DND-41 (cell line): Measurements from ENCODE around the gene SULF2.

Source experiments
- ATAC-seq: fragments of 200-7000 bp; cut with Tn5 transposase; 3 replicates; pipeline ENCODE4 v1.9.1; 2021; ENCODE audit warnings: low read depth; ENCODE audit not compliant: insufficient read depth
- DNase-seq: peaks from one replicate; pipeline ENCODE4 v3.0.0-alpha.2; 2020
- H2AFZ ChIP-seq: 2 replicates; pipeline ENCODE4 v1.6.0; 2012; ENCODE audit warnings: low read depth, low read length
- H3K27ac ChIP-seq: 2 replicates; pipeline ENCODE4 v1.5.1; 2012; ENCODE audit warnings: low read length, inconsistent platforms
- H3K27me3 ChIP-seq: fragments of 200-600 bp; sonication (generic); 2 replicates; pipeline ENCODE4 v1.6.0; 2012; ENCODE audit warnings: low read length, mild to moderate bottlenecking, inconsistent platforms; ENCODE audit not compliant: insufficient read depth, poor library complexity
- H3K36me3 ChIP-seq: 2 replicates; pipeline ENCODE4 v1.5.1; 2012; ENCODE audit warnings: low read length, inconsistent platforms; ENCODE audit not compliant: insufficient read depth
- H3K4me1 ChIP-seq: 2 replicates; pipeline ENCODE4 v1.5.1; 2012; ENCODE audit warnings: mild to moderate bottlenecking, low read length; ENCODE audit not compliant: insufficient read depth
- H3K4me2 ChIP-seq: 2 replicates; pipeline ENCODE4 v1.6.0; 2012; ENCODE audit warnings: mild to moderate bottlenecking, moderate library complexity, low read length, inconsistent platforms; ENCODE audit not compliant: insufficient read depth
- H3K4me3 ChIP-seq, 2 experiments: fragments of 200-600 bp in 1 of 2; shearing (Covaris generic) in 1 of 2; 2 replicates each; pipeline ENCODE4 v1.5.1; 2012 to 2016; ENCODE audit warnings: inconsistent platforms in 2 of 2, low read length in 2 of 2, mild to moderate bottlenecking in 2 of 2, low read depth in 1 of 2, moderate library complexity in 1 of 2
- H3K79me2 ChIP-seq: 2 replicates; pipeline ENCODE4 v1.6.0; 2012; ENCODE audit warnings: low read length, inconsistent platforms; ENCODE audit not compliant: insufficient read depth
- H3K9ac ChIP-seq: 2 replicates; pipeline ENCODE4 v1.6.0; 2012; ENCODE audit warnings: low read depth, mild to moderate bottlenecking, inconsistent platforms, low read length, moderate library complexity
- H3K9me3 ChIP-seq: 2 replicates; pipeline ENCODE4 v1.5.1; 2012; ENCODE audit warnings: low read length, moderate library complexity, mild to moderate bottlenecking, inconsistent platforms; ENCODE audit not compliant: insufficient read depth, severe bottlenecking
- H4K20me1 ChIP-seq: 2 replicates; pipeline ENCODE4 v1.6.0; 2012; ENCODE audit warnings: low read length; ENCODE audit not compliant: insufficient read depth
- EZH2 ChIP-seq: IDR thresholded peaks from 3 replicates; pipeline ENCODE4 v1.6.1; 2012; ENCODE audit warnings: borderline replicate concordance, low read depth, mild to moderate bottlenecking, moderate library complexity, low read length, inconsistent platforms; ENCODE audit not compliant: severe bottlenecking
- TF ChIP-seq, protein P1 (sequence below): IDR thresholded peaks from 2 replicates; pipeline ENCODE4 v1.5.1; 2012; ENCODE audit warnings: borderline replicate concordance, low read length, moderate library complexity, mild to moderate bottlenecking; ENCODE audit not compliant: poor library complexity, severe bottlenecking; ENCODE audit errors: extremely low read depth

Gene SULF2

DNA sequence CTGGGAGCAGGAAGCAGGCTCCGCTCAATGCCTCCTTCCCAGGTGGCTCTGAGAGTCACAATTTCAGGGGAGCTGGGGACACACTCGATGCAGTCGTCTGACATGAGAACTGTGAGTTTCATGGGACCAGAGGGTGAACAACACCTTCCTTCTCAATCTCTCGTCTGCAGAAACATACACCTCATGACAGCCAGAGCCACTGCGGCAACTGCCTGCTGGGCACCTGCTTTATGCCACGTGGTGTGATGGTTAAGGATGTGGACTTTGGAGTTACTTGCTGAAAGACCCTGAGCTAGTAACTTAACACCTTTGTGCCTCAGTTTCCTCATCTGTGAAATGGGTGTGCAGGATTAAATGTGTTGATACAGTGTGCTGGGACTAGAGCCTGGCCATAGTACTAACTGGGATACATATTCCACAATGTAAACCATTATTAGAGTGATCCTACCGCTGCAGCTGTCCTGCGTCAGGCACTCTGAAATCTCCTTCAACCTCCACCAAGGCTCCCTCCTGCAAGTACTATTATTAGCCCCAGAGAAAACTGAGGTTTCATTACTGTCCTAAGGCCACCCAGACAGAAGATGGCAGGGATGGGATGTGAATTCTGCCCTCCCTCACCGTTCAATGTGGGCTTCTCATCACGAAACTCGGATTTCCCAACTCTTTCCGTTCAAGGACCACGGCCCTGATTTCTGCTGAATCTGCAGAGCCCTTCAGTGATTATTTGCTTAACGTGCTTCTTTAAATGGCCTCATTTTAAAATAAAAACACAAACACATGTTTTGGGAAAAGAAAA, 24.4 kb downstream of the SULF2 start:
- Histone ChIP-seq H3K27ac (no peak overlapping the region), H3K4me1 (no peaks in the 10 kb centered on the region), H3K4me2 (no peak overlapping the region), H3K79me2 (no peaks in the 10 kb centered on the region), H3K27me3 (no peaks in the 10 kb centered on the region), H3K9ac (no peak overlapping the region), H3K9me3 (no peaks in the 10 kb centered on the region), H4K20me1 (no peaks in the 10 kb centered on the region), H2AFZ (no peak overlapping the region), H3K4me3 (no peak overlapping the region), H3K36me3 (no peaks in the 10 kb centered on the region)
- DNase-seq (no peak), ATAC-seq (no peak)
- TF ChIP-seq, protein P1, sequence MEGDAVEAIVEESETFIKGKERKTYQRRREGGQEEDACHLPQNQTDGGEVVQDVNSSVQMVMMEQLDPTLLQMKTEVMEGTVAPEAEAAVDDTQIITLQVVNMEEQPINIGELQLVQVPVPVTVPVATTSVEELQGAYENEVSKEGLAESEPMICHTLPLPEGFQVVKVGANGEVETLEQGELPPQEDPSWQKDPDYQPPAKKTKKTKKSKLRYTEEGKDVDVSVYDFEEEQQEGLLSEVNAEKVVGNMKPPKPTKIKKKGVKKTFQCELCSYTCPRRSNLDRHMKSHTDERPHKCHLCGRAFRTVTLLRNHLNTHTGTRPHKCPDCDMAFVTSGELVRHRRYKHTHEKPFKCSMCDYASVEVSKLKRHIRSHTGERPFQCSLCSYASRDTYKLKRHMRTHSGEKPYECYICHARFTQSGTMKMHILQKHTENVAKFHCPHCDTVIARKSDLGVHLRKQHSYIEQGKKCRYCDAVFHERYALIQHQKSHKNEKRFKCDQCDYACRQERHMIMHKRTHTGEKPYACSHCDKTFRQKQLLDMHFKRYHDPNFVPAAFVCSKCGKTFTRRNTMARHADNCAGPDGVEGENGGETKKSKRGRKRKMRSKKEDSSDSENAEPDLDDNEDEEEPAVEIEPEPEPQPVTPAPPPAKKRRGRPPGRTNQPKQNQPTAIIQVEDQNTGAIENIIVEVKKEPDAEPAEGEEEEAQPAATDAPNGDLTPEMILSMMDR: no peak

DNA sequence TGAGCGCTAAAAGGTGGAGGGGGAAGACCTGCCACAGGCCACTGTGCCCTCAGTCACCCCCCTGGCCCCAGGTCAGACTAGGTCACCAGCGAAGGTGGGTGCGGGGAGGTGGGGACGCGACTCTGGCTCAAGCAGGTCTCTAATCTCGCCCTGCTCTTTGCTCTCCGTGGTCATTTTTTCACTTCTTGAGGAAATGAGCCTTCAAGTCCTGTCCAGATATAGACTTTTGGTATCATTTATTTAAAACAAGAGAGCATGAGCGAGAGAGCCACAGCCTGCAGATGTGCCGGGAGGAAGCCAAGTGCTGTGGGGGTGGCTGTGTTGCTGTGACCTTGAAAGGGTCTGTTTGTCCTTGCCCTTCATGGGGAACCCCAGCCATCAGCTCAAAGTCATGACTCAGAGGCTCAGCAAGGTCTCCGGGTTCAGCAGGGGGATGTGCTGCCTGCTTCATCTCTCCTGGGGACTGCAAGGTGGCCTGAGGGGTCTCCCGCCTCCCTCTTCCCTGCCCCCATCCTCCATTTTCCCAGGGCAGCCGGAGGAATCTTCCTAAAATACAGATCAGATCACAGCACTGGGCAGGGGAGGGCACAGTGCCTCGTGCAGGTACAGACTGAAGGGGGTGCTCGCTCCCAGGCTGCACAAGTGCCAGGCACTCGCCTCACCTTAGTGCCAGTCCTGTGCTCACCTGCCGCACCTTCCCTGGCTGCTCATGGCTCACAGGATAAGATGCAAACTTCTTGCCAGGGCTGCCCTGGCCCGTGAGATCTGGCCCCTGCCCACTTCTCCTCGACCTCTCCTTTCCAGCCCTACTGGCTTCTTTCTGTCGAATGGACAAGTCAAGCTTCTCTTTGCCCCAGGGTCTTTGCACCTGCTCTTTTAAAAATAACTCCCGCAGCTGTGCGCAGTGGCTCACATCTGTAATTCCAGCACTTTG, 26.5 kb downstream of the SULF2 start:
- no peak overlapping the region for H3K4me2 ChIP-seq
- ATAC-seq (no peak), DNase-seq (no peak)
- no peaks in the 10 kb centered on the region for H4K20me1 ChIP-seq
- no peaks in the 10 kb centered on the region for H3K27me3 ChIP-seq
- no peaks in the 10 kb centered on the region for H3K4me1 ChIP-seq
- no peaks in the 10 kb centered on the region for H3K9me3 ChIP-seq
- no peaks in the 10 kb centered on the region for H3K36me3 ChIP-seq
- no peak overlapping the region for H2AFZ ChIP-seq
- no peak overlapping the region for H3K9ac ChIP-seq
- no peak overlapping the region for H3K4me3 ChIP-seq
- TF ChIP-seq EZH2: no peak
- TF ChIP-seq, protein P1: no peak
- H3K79me2 ChIP-seq: no peaks in the 10 kb centered on the region
- no peak overlapping the region for H3K27ac ChIP-seq

DNA sequence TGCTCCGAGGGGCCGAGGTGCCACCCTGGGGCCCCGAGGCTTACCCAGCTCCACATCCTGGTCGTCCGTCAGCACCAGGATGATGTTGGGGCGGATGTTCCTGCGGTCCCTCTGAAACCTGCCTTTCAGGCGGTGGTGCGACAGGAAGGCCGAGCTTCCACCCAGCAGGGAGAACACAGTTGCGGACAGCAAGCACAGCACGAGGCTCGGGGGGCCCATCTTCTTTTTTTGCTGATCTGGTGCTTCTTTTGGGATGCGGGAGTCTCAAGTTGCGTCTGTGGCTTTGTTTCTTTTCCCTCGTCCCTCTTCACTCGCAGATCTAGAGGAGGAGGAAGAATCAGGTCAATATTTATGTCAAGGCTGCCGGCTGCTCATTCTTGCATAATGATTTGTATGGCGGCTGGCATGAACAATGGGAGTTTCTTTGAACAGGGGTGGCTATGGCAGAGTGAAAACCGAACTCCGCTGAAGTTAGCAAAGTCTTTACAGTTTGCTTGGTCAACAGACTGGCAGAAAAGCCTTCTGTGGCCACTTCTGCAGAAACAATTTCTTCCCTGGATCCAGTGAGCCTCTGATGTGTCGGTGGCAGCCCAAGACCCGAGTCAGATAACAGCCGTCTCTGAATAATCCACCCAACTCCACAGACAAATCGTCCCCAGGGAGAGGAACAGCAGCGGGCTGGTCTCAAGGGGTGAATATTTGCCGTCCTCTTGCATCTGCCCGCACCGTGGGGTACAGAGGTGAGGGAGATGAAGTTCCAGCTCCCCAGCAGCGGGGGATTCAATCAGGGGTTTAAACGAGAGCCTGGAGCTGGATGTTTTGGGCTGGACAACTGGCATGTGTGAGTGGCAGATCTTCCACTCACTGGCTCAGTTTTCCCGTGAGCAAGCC, 27.9 kb downstream of the SULF2 start:
- no peak for ATAC-seq
- no peaks in the 10 kb centered on the region for H3K4me1 ChIP-seq
- TF ChIP-seq EZH2: no peak
- TF ChIP-seq, protein P1: no peak
- no peak overlapping the region for H2AFZ ChIP-seq
- H3K9ac ChIP-seq: no peak overlapping the region
- no peaks in the 10 kb centered on the region for H4K20me1 ChIP-seq
- no peaks in the 10 kb centered on the region for H3K27me3 ChIP-seq
- no peaks in the 10 kb centered on the region for H3K36me3 ChIP-seq
- H3K4me2 ChIP-seq: no peak overlapping the region
- DNase-seq: no peak
- H3K79me2 ChIP-seq: no peaks in the 10 kb centered on the region
- no peaks in the 10 kb centered on the region for H3K9me3 ChIP-seq
- no peak overlapping the region for H3K4me3 ChIP-seq
- no peak overlapping the region for H3K27ac ChIP-seq
